GM12873 (cell line): Measurements from ENCODE around the gene NFE2.

Experiments used
- CTCF ChIP-seq: IDR thresholded peaks from 2 replicates; pipeline ENCODE4 v1.5.1; 2012; ENCODE audit warnings: low read depth, mild to moderate bottlenecking, moderate library complexity, low read length, control low read depth; ENCODE audit not compliant: insufficient read depth; ENCODE audit errors: missing control alignments

Gene NFE2

GRCh38 chr12:54300732-54301427 lies at the start of gene NFE2:
TSS of gene NFE2 (minus strand) at chr12:54301015. CDS start at chr12:54295248, 5,767 bp downstream.
- no peak for TF ChIP-seq CTCF

GRCh38 chr12:54349679-54350078 lies 48.9 kb upstream of the NFE2 start:
- TF ChIP-seq CTCF, result no peak

- no peak for TF ChIP-seq CTCF
These were observed 48.2 kb upstream of the NFE2 start for GRCh38 chr12:54349036-54349435.

- TF ChIP-seq CTCF, result no peak
These were observed 40.8 kb upstream of the NFE2 start for GRCh38 chr12:54341378-54342300.

- no peak for TF ChIP-seq CTCF
These were observed 40.0 kb upstream of the NFE2 start for GRCh38 chr12:54340846-54341245.

- TF ChIP-seq CTCF, result no peak
These were observed 38.0 kb upstream of the NFE2 start for GRCh38 chr12:54338698-54339296.

GRCh38 chr12:54337854-54338650 lies 37.2 kb upstream of the NFE2 start:
- no peak for TF ChIP-seq CTCF
